GM21786 (cell line): Measurements from ENCODE around the gene SELP.
"Not testable (repeated sequence)": the region's sequence is repeated elsewhere in the genome, so short reads cannot be mapped to it uniquely, and the experiment has no call there.

Source experiments
- ATAC-seq: cut with Tn5 transposase; IDR thresholded peaks from one replicate; pipeline ENCODE4 v1.9.1; 2021; ENCODE audit not compliant: unreplicated experiment

Gene SELP

DNA sequence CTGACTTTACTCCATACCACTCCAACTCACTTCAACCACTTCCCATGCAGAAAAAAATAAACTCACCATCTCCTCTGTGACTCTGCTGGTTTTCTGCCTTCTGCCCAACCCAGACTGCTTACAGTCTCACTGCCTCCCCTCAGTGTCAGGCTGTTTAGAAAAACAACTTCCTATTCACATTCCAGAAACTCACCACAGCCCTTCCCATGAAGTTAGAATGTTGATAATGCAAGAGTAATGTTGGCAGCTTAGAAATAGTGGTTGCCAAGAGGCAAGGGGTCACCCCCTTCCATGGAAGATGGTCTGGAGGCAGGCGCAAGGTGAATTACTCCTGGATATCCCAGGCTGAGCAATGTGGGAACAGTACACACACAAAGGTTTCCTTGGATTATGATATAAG, at the start of gene SELP:
Gene SELP, minus strand, starts transcription at position 119 of the 400 bp plus-strand sequence. Its CDS starts 50 bp downstream, at position 69.
- ATAC-seq, result no peak

DNA sequence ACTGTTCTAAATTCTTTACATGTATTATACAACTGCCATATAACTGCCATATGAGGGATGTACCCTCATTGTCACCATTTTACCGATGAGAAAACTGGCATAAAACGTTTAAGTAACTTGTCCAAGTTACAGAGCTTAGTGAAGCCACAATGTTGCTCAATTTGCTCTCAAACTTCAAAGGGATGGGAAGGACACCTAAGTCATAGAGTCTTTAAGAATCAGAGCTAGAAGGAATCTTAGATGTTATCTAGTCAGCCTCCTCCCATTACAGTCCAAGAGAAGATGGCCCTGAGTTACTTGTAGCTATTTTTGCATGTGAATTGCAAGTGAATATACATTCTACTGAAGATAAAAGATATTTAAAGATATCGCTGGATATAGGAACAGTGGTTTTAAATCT, 49.8 kb upstream of the SELP start:
- ATAC-seq, result no peak

DNA sequence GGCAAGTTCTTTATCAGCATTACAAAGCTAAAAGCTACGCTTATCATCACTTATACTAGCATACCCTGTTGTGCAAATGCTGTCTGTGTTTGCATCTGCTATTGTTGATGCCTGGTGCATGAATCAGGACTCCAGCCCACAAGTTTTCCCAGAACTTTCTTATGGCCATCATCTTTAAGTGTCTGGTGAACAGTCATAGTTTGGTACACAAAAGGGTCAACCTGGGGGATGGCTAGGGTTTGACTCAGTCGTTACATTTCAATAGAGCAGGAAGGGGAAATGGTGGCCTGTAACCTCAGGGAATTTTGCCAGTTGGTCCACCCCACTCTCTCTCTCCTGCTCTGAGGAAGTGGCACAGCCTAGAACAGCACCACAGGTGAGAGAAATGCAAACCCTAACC, 46.1 kb upstream of the SELP start:
- ATAC-seq, result no peak

- ATAC-seq, result no peak
Observed at GRCh38 chr1:169670836-169671235, 40.9 kb upstream of the SELP start.

GRCh38 chr1:169670244-169670643, 40.3 kb upstream of the SELP start:
- not testable (repeated sequence) for ATAC-seq

DNA sequence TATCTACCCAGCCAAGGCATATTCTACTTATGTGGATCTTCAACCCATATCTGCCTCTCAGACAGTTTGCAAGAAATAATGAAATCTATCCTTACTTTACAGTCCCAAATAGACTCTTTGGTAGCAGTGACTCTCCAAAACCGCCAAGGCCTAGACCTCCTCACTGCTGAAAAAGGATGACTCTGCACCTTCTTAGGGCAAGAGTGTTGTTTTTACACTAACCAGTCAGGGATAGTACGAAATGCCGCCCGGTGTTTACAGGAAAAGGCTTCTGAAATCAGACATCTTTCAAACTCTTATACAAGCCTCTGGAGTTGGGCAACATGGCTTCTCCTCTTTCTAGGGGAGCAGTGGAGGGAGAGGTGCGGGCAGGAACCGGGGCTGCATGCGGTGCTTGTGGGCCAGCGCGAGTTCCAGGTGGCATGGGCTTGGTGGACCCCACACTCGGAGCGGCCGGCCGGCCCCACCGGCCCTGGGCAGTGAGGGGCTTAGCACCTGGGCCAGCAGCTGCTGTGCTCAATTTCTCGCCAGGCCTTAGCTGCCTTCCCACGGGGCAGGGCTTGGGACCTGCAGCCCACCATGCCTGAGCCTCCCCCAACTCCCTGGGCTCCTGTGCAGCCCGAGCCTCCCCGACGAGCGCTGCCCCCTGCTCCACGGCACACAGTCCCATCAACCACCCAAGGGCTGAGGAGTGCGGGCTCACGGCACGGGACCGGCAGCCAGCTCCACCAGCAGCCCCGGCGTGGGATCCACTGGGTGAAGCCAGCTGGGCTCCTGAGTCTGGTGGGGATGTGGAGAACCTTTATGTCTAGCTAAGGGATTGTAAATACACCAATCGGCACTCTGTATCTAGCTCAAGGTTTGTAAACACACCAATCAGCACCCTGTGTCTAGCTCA, 38.0 kb upstream of the SELP start:
- not testable (repeated sequence) for ATAC-seq

DNA sequence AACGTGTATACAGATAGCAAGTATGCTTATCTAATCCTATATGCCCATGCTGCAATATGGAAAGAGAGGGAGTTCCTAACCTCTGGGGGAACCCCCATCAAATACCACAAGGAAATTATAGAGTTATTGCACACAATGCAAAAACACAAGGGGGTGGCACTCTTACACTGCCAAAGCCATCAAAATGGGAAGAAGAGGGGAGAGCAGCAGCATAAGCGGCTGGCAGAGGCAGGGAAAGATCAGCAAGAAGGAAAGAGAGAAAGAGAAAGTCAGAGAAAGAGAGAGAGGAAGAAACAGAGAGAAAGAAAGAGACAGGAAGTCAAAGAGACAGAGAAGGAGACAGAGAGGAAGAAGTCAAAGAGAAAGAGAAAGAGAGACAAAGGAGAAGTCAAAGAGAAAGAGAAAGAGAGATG, 37.3 kb upstream of the SELP start:
- ATAC-seq, result peak; percentile 75

DNA sequence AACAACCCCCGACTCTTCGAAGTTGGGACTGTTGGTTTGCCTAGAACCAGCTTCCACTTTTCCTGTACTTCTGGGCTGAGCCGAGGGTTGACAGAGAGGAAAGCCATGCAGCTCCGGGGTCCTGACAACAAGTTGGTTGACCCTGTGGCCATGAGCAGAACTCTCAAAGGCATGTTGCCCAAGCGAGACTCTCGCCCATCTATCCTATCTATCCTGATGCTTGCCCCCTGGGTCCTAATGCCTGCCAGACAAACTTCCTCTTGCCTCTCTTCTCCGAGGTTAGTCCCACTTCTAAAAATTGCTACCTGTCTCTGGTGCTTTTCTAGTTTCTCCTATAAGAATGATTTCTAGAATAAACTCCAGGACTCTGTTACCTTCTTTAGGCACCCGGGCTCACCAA, 32.8 kb upstream of the SELP start:
- not testable (repeated sequence) for ATAC-seq

DNA sequence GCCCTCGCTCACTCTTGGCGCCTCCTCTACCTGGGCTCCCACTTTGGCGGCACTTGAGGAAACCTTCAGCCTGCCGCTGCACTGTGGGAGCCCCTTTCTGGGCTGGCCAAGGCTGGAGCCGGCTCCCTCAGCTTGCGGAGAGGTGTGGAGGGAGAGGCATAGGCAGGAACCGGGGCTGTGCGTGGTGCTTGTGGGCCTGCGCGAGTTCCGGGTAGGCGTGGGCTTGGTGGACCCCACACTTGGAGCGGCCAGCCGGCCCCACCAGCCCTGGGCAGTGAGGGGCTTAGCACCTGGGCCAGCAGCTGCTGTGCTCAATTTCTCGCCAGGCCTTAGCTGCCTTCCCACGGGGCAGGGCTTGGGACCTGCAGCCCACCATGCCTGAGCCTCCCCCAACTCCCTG, 31.1 kb upstream of the SELP start:
- not testable (repeated sequence) for ATAC-seq

- ATAC-seq, result not testable (repeated sequence)
Observed at GRCh38 chr1:169658777-169659176, 28.9 kb upstream of the SELP start.

GRCh38 chr1:169653873-169654272, 23.9 kb upstream of the SELP start:
- ATAC-seq, result no peak

DNA sequence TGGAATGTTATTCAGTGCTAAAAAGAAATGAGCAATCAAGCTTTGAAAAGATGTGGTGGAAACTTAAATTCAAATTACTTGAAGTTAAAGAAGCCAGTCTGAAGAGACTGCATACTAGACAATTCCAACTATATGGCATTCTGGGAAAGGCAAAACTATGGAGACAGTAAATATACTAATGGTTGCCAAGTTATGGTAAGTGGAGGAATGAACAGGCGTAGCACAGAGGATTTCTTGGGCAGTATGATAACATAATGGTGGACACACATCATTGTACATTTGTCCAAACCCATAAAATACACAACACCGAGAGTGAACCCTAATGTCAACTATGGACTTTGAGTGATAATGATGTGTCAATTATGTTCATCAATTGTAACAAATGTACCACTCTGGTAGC, 21.1 kb upstream of the SELP start:
- ATAC-seq, result no peak

- no peak for ATAC-seq
Observed at GRCh38 chr1:169650551-169650950, 20.6 kb upstream of the SELP start.

GRCh38 chr1:169648709-169649108, 18.8 kb upstream of the SELP start:
- no peak for ATAC-seq

- no peak for ATAC-seq
Observed at GRCh38 chr1:169648187-169648586, 18.3 kb upstream of the SELP start.

DNA sequence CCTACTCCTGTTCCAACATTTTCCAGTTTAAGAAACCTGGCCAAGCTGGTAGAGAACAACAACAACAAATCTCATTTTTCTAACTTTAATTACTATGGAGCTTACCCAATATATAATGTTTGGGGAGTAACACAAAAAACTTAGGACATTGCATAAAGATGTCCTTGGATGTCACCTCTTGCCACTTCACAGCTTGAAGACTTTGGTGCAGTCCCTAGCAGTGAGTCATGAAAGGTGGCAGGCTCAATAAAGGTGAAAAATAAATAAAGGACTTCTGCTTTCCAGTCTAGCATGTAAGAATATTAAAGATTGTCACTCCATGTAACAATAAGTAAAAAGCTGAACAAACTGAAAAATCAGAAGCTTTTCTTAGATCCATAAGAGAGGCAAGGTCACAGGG, 17.6 kb upstream of the SELP start:
- no peak for ATAC-seq

DNA sequence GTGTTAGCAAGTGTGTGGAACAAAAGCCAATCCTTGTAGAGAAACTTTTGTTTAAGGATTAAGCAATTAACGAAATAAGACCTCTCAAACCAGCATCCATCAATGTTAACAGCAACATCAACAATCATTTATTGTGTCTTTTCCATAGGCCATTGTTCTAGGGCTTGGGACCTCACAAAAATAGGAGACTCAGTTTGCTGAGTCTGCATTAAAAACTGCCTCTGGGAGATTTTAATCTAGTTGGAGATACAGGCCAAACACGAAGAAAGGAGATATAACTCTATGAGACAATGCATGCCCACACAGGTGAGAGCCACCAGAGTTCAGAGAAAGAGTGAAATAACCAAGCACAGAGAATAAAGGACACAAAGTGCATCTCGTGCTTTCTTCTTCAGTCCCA, 14.4 kb upstream of the SELP start:
- ATAC-seq, result no peak

- no peak for ATAC-seq
Observed at GRCh38 chr1:169634877-169635276, 5.0 kb upstream of the SELP start.

DNA sequence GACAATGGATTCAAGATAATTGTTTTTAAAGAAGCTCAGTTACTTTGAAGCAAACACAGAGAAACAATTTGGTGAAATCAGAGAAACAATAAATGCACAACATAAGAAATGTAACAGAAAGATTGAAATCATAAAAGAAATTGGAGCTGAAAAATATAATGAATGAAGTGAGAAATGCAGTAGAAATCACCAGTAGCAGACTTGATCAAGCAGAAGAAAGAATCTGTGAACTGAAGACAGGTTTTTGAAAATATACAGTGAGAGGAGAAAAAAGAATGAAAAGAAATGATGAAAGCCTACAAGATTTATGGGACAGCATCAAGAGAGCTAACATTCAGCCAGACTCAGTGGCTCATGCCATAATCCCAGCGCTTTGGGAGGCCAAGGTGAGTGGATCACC, 4.2 kb upstream of the SELP start:
- ATAC-seq, result no peak

DNA sequence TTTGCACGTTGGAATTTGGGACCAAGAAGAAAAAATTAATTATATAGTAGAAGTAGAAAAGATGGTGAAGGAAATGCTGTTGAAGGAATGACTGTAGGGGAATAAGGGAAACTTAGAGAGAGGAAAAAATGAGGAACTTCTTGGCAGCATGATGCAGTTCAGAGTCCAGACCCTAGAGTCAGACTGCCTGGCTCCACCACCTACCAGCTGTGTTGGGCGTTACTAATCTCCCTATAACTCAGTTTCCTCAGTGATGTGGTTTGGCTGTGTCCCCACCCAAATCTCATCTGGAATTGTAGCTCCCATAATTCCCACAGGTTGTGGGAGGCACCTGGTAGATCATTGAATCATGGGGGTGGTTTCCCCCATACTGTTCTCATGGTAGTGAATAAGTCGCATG, 1.3 kb upstream of the SELP start:
- ATAC-seq, result no peak

DNA sequence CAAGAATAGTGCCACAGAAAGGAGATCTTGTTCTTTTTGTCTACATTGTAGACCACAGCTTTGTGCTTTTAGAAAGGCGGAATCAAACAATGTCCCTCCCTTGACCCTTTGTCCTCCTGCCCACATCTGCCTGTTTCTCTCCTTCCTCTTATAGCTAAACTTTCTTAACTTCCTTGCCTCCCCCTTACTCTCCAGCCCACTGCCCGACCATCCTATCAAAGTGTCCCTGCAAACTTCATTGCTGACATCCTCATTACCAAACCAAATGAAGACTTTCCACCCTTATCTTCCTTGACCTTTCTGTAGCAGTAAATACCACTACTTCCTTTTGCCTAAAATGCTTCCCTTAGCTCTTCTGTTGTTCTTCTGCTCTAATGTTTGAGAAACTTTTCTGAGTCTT, 5.0 kb downstream of the SELP start:
- ATAC-seq, result no peak

DNA sequence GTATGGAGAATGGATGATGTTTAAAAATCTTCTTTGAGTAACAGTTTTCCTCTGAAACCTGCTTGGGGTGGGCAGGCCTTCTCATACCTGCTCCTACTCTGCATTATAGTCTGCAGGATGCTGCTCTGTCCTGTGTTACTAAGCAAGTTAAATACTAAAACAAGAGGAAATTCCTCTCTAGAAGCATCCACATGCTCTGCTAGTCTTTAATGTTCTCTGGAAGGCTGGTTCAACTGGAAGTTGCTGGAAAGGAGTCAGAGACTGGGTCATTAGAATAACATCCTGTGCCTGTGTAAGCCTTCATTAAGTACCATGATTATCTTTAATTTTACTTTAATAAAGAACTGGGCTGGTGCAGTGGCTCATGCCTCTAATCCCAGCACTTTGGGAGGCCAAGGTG, 5.8 kb downstream of the SELP start:
- ATAC-seq, result no peak
